Omental fat pad (tissue), 4 donors: Measurements from ENCODE around the gene SMARCB1. TPM values are rescaled to one million over a fixed set of nuclear protein-coding genes. Genes with fewer than 3 reads are reported as not detected.

Source experiments
- ATAC-seq: fragments of 150-250 bp; one replicate; pipeline ENCODE4 v1.9.1; 2016; ENCODE audit warnings: mild to moderate bottlenecking, moderate library complexity; ENCODE audit not compliant: low FRiP score
- DNase-seq: peaks from one replicate; pipeline ENCODE4 v3.0.0-alpha.2; 2019; ENCODE audit warnings: low spot score
- total RNA-seq, 4 donors: library from RNA; depleted of rRNA; stranded (reverse); fragments of >200 nt; gene quantifications; one replicate each; pipeline ENCODE4 v1.1.0, GENCODE V29; 2016
- TF ChIP-seq, protein P1 (sequence below), 3 donors: fragments of 450-650 bp; IDR thresholded peaks; one replicate each; pipeline ENCODE4 v1.5.1; 2016 to 2017; ENCODE audit warnings: antibody characterized with exemption in 3 of 3, mild to moderate bottlenecking in 3 of 3, moderate library complexity in 2 of 3

SMARCB1 gene
- total RNA-seq, 4 donors from 2014 or later = 38.8 to 50.9 (median 47.6) TPM

DNA sequence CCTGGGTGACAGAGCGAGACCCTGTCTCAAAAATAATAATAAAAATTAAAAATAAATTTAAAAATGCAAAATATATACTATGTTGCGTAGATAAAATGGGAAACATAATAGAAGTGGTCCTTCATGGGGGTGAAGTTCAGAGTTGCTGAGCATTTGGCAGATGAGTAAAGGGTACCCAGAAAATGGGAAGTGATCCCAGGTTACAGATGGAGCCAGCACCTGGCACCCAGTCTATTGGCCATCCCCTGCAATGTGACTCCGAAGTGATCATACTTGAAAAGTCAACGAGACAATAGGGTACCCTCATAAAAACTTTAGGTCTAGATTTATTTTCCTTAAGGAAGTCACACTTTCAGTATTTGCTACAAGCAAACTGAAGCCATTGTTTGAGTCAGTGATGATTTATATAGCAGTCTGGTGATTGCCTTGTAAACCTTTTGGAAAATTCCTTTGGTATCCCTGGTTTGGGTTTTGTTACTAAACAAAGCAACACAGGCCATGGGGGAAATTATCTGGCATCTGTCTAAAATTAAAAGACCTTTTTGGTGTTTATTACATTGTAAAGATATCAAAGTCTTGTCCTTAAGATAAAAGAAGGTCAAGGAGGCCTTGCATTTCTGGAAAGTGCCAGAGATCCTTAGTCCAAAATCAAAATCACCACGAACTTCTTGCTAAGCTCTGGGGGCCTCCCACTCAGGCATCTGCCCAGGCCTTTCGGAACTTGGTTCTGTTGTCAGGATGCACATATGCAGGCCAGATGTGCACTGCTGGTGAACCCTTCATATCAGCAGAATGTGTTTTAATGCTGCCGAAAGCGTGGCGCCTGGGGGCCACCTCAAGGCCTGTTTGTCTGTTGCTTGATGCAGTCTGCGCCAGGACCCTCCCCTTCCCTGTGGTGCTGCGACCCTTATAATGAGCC, 4.3 kb downstream of the SMARCB1 start:
- TF ChIP-seq, protein P1, sequence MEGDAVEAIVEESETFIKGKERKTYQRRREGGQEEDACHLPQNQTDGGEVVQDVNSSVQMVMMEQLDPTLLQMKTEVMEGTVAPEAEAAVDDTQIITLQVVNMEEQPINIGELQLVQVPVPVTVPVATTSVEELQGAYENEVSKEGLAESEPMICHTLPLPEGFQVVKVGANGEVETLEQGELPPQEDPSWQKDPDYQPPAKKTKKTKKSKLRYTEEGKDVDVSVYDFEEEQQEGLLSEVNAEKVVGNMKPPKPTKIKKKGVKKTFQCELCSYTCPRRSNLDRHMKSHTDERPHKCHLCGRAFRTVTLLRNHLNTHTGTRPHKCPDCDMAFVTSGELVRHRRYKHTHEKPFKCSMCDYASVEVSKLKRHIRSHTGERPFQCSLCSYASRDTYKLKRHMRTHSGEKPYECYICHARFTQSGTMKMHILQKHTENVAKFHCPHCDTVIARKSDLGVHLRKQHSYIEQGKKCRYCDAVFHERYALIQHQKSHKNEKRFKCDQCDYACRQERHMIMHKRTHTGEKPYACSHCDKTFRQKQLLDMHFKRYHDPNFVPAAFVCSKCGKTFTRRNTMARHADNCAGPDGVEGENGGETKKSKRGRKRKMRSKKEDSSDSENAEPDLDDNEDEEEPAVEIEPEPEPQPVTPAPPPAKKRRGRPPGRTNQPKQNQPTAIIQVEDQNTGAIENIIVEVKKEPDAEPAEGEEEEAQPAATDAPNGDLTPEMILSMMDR (IDR thresholded peaks at IDR 0.05) = no peak
- ATAC-seq = no peak
- DNase-seq = no peak

DNA sequence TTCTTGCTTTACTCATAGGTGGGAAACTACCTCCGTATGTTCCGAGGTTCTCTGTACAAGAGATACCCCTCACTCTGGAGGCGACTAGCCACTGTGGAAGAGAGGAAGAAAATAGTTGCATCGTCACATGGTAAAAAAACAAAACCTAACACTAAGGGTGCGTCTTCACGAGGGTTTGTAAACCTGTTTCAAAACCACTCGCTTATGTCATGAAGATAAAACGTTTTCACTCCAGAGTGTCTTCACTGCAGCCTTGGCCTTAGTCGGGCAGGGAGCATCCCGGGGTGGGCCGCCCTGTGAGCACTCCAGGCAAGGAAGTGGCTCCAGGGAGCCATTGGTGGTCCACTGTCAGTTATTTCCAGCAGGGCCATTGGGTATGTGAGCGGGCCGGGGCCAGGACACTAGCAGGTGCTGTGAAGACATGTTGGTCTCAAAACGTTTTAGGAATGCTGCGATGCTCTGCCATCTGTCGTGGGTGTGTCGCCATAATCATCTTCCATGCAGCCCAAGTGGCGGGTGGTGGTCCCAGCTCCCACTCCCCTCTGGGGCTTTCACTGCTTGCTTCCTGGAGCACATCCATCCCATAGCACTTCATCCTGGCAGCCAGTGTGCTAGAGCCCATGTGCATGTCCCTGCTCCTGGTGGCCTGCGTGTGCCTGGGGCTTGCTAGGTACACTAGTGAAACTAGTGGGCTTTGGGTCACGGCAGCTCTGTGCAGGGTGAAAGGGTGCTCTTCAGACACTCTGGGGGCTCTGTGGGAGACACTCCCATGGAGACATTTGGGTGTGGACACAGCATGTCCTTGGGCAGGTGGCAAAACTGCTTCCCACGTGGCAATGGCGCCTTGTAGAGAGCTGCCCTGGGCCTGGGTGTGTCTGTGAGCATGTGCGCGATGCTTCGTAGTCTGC, 5.2 kb downstream of the SMARCB1 start:
- DNase-seq (no peak), ATAC-seq (no peak)
- TF ChIP-seq, protein P1 (IDR thresholded peaks at IDR 0.05) = no peak

DNA sequence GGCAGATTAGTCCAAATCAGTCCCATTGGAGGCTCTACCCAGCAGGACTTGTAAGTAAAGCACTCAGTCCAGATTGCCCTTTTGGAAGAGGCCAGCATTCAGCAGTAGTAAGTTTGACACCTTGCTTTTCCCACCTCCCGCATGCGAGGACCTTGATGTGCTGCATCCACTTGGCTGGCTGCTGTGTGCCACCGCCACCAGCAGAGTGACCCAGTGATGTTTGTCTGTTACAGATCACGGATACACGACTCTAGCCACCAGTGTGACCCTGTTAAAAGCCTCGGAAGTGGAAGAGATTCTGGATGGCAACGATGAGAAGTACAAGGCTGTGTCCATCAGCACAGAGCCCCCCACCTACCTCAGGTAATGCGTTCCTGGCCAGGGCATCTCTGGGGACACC, 6.6 kb downstream of the SMARCB1 start:
- DNase-seq = no peak
- TF ChIP-seq, protein P1 (IDR thresholded peaks at IDR 0.05) = no peak
- no peak for ATAC-seq

DNA sequence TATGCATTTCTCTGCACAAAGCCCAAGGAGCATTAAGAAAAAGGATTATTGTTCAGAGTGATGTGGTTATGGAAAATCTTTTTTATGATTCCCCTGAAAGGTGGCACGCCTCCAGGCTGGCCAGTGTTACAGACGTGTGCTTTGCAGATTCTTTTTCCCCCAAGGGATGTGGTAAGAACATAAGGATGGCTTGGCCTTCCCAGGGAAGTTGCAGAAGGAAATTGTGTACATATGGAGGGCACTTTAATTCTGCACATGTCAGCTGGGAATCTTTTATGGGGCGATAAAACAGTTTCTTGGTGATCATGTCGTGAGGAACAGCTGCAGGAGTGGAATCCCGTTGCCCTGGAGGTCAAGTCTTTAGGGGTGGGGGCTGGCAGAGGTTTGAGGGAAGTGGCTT, 9.7 kb downstream of the SMARCB1 start:
- TF ChIP-seq, protein P1 (IDR thresholded peaks at IDR 0.05) = no peak
- ATAC-seq (no peak), DNase-seq (no peak)

DNA sequence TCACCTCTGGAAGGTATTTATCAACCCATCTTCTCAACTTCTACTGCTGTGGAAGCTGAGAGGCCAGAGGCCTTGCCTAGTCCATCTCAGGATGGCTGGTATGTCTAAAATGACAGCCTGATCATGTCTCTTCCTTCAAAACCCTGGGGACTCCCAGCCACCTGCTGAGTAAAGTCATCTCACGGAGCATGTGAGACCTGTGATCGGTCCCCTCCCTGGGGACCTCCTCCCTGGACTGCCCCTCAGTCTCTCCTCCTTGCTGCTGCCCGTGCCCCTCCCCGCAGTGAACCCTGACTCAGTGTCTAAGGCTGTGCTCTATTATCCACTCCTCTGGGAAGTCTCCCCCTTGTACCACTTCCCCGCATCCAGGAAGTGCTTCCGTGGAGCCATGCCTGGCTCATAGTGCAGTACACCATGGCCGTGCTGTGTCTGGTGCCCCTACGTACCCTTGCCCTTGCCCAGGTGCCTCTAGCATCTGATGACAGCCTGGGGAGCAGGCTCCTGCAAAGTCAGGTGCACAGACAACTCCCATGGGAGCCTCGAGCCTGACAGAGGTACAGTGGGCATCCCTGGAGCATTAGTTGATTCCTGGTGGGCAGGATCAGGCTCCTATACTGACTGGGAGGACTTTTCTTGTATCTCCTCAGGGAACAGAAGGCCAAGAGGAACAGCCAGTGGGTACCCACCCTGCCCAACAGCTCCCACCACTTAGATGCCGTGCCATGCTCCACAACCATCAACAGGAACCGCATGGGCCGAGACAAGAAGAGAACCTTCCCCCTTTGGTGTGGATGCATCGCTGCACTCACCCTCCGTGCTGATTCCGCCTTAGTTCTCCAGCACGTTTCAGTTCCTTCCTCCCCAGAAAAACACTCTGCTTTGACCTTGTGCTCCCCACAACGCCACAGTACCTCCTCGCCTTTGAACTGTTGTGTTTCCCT, 13.8 kb downstream of the SMARCB1 start:
- ATAC-seq (no peak), DNase-seq (no peak)
- TF ChIP-seq, protein P1 (IDR thresholded peaks at IDR 0.05) = no peak

DNA sequence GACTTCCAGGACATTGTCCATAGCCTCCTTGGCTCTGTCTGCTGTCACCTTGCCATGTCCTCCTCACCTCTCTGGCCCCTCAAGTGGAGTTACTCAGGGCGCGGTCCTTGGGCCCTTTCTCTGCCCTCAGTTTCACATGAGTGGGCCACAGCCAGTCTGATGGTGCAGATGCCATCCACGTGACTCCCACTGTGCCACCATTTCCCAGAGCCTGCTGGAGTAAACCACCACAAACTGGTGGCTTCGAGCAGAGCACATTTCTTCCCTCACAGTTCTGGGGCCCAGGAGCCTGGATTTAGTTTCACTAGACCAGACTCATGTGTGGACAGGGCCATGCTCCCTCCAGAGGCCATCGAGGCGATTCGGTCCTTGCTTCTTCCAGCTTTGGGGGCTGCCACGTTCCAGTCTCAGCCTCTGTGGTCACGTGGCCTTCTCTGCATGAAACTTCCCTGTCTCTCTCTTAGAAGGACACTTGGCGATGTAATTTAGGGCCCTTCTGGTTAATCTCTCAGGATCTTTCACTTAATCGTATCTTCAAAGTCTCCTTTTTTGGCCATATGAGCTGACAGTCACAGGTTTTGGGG, 14.6 kb downstream of the SMARCB1 start:
- no peak for ATAC-seq
- TF ChIP-seq, protein P1 (IDR thresholded peaks at IDR 0.05) = no peak
- no peak for DNase-seq
